Kidney tubule cell (primary cell): Measurements from ENCODE around the gene ZBTB7B.

Source experiments
- DNase-seq: peaks from one replicate; pipeline ENCODE4 v3.0.0-alpha.2; 2018; ENCODE audit warnings: low spot score

The ZBTB7B gene

GRCh38 chr1:154988058-154988954 is 14.3 kb upstream of the ZBTB7B start:
- no peak for DNase-seq

GRCh38 chr1:154989195-154989860 is 13.3 kb upstream of the ZBTB7B start:
- no peak for DNase-seq

- no peak for DNase-seq
Measured at GRCh38 chr1:154990276-154990675, 12.3 kb upstream of the ZBTB7B start.

- DNase-seq = peak; percentile 47
Measured at GRCh38 chr1:154992721-154993571, 9.7 kb upstream of the ZBTB7B start.

GRCh38 chr1:154993572-154994268 is 8.9 kb upstream of the ZBTB7B start, which contains the start of gene LENEP:
Gene LENEP (plus strand): TSS chr1:154993586. CDS start chr1:154993608, 22 bp downstream.
- DNase-seq = no peak

GRCh38 chr1:154994269-154994587 is 8.4 kb upstream of the ZBTB7B start:
- no peak for DNase-seq

- no peak for DNase-seq
Measured at GRCh38 chr1:154994591-154994990, 8.0 kb upstream of the ZBTB7B start.

- peak; percentile 68 for DNase-seq
Measured at GRCh38 chr1:154995301-154995983, 7.2 kb upstream of the ZBTB7B start.

GRCh38 chr1:154996966-154997701 is 5.5 kb upstream of the ZBTB7B start:
- DNase-seq = no peak

GRCh38 chr1:154998201-154998780 is 4.3 kb upstream of the ZBTB7B start:
- no peak for DNase-seq

GRCh38 chr1:154998818-154999570 is 3.6 kb upstream of the ZBTB7B start:
- DNase-seq = peak; percentile 76

GRCh38 chr1:154999571-155000410 is 2.8 kb upstream of the ZBTB7B start:
- peak; percentile 49 for DNase-seq

GRCh38 chr1:155000411-155000725 is 2.2 kb upstream of the ZBTB7B start:
- no peak for DNase-seq

- DNase-seq = peak; percentile 93
Measured at GRCh38 chr1:155000726-155001424, 1.7 kb upstream of the ZBTB7B start.

- no peak for DNase-seq
Measured at GRCh38 chr1:155001425-155001674, 1.3 kb upstream of the ZBTB7B start.

GRCh38 chr1:155001675-155002463 is 733 bp upstream of the ZBTB7B start:
- peak; percentile 98 for DNase-seq

- DNase-seq = peak; percentile 57
Measured at GRCh38 chr1:155003227-155003765, 694 bp downstream of the ZBTB7B start.
